Stimulated activated CD4-positive, alpha-beta T cell treated with anti-CD3 and anti-CD28 coated beads, Interleukin-2, amount 100 ng/mL, for 4 hours (primary cell): ENCODE measurements around the gene GSTO2.

Experiments used
- DNase-seq: peaks from one replicate; pipeline ENCODE4 v3.0.0-alpha.2; 2020; ENCODE audit warnings: low read depth

Gene GSTO2

GRCh38 chr10:104281694-104282093, 12.7 kb downstream of the GSTO2 start:
- DNase-seq = no peak

- no peak for DNase-seq
These were observed 15.9 kb downstream of the GSTO2 start for GRCh38 chr10:104284846-104285245.

GRCh38 chr10:104286939-104287338, 18.0 kb downstream of the GSTO2 start:
- DNase-seq = no peak

GRCh38 chr10:104288355-104288754, 19.4 kb downstream of the GSTO2 start:
- no peak for DNase-seq

- DNase-seq = peak; percentile 78
These were observed 22.5 kb downstream of the GSTO2 start for GRCh38 chr10:104291439-104291951.

GRCh38 chr10:104293011-104293410, 24.0 kb downstream of the GSTO2 start:
- no peak for DNase-seq

- no peak for DNase-seq
These were observed 24.9 kb downstream of the GSTO2 start for GRCh38 chr10:104293781-104294321.

- DNase-seq = no peak
These were observed 27.9 kb downstream of the GSTO2 start for GRCh38 chr10:104296687-104297436.

GRCh38 chr10:104297697-104298660, 29.0 kb downstream of the GSTO2 start:
- DNase-seq = no peak

GRCh38 chr10:104299031-104299904, 30.3 kb downstream of the GSTO2 start:
- DNase-seq = no peak

GRCh38 chr10:104300002-104300735, 31.2 kb downstream of the GSTO2 start:
- DNase-seq = no peak

- no peak for DNase-seq
These were observed 31.8 kb downstream of the GSTO2 start for GRCh38 chr10:104300736-104301292.

- no peak for DNase-seq
These were observed 33.1 kb downstream of the GSTO2 start for GRCh38 chr10:104301907-104302690.

- no peak for DNase-seq
These were observed 34.8 kb downstream of the GSTO2 start for GRCh38 chr10:104303594-104304355.

- no peak for DNase-seq
These were observed 35.4 kb downstream of the GSTO2 start for GRCh38 chr10:104304356-104304745.

- DNase-seq = no peak
These were observed 35.9 kb downstream of the GSTO2 start for GRCh38 chr10:104304927-104305326.

GRCh38 chr10:104306897-104307296, 37.9 kb downstream of the GSTO2 start:
- DNase-seq = no peak

GRCh38 chr10:104307576-104308438, 38.8 kb downstream of the GSTO2 start:
- DNase-seq = no peak
